RWPE1 (cell line): ENCODE measurements around the gene RGL1.

ENCODE experiments used
- CTCF ChIA-PET: fragments of 350-600 bp; sonication (Branson Sonifier 250); formaldehyde crosslinking; extraction: SDS; loops from one replicate; lab custom pipeline; 2021; lab: Yijun Ruan, JAX
- POLR2A ChIA-PET: fragments of 400-600 bp; formaldehyde crosslinking; extraction: SDS; loops from one replicate; lab custom pipeline; 2020; ENCODE audit warnings: antibody characterized with exemption; ENCODE audit not compliant: low non-redundant PET; lab: Yijun Ruan, JAX
- DNase-seq: peaks from one replicate; pipeline ENCODE4 v3.0.0; 2012; ENCODE audit warnings: low spot score
- H3K27ac ChIP-seq: fragments of 450-650 bp; 2 replicates; pipeline ENCODE4 v1.5.1; 2017
- CTCF ChIP-seq: fragments of 450-650 bp; conservative IDR thresholded peaks from 2 replicates; pipeline ENCODE4 v1.5.1; 2017; ENCODE audit warnings: low read depth, mild to moderate bottlenecking

RGL1 gene

GRCh38 chr1:183891158-183891856 lies 86.4 kb downstream of the RGL1 start:
- no peak for DNase-seq
- no peak for TF ChIP-seq CTCF
- H3K27ac ChIP-seq = no peak overlapping the region
- CTCF ChIA-PET = interaction anchor here (0.7 kb wide), 1 partner anchor 24 kb away, joined by 3 read pairs; no protein-coding TSS in a partner anchor
- POLR2A ChIA-PET = no interaction called here

GRCh38 chr1:183892351-183892793 lies 87.5 kb downstream of the RGL1 start:
- ChIA-PET POLR2A (no interaction called here), CTCF (interaction anchor here (0.6 kb wide), 1 partner anchor 65 kb away, joined by 4 read pairs; no protein-coding TSS in a partner anchor)
- H3K27ac ChIP-seq = no peak overlapping the region
- DNase-seq = no peak
- TF ChIP-seq CTCF = no peak

- ChIA-PET POLR2A (no interaction called here), CTCF (no interaction called here)
- no peak overlapping the region for H3K27ac ChIP-seq
- no peak for DNase-seq
- no peak for TF ChIP-seq CTCF
Observed at GRCh38 chr1:183893561-183894289, 88.8 kb downstream of the RGL1 start.

- no peak overlapping the region for H3K27ac ChIP-seq
- ChIA-PET CTCF (no interaction called here), POLR2A (no interaction called here)
- DNase-seq = no peak
- TF ChIP-seq CTCF = no peak
Observed at GRCh38 chr1:183894290-183894565, 89.3 kb downstream of the RGL1 start.

GRCh38 chr1:183896466-183897048 lies 91.6 kb downstream of the RGL1 start:
- CTCF ChIA-PET = no interaction called here
- TF ChIP-seq CTCF = no peak
- no peak overlapping the region for H3K27ac ChIP-seq
- peak; percentile 14 for DNase-seq
- POLR2A ChIA-PET = no interaction called here

- CTCF ChIA-PET = interaction anchor here (1.0 kb wide), 1 partner anchor 18 kb away, joined by 6 read pairs; no protein-coding TSS in a partner anchor
- no peak for TF ChIP-seq CTCF
- DNase-seq = no peak
- POLR2A ChIA-PET = no interaction called here
- no peak overlapping the region for H3K27ac ChIP-seq
Observed at GRCh38 chr1:183898001-183898396, 93.1 kb downstream of the RGL1 start.
